Stimulated activated CD4-positive, alpha-beta T cell treated with anti-CD3 and anti-CD28 coated beads, Interleukin-1b, Interleukin-23, amount 100 ng/mL, for 4 hours (primary cell): Measurements from ENCODE around the gene ARHGAP10.

Source experiments
- DNase-seq, 2 donors: peaks; one replicate each; pipeline ENCODE4 v3.0.0-alpha.2; 2020; ENCODE audit warnings: low read depth in 2 of 2

The ARHGAP10 gene

DNA sequence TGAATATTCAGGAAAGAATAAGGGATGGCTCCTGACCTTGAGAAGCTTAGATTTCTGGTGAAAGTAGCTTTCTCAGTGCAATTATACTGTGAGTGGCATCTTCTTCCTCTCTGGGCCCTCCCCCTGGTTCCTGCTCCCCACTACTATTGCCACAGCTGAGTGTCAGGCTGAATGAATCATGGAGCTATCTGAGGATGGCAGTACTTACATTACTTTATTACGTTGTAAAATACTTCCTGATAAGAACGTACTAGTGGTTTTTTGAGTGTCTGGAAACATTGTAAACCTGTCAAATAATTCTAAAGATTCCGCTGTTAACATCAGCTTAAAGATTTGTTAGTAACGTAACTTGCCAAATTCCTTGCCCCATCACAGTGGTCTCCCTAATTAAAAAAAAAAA, 36.2 kb downstream of the ARHGAP10 start:
- no peak for DNase-seq

- no peak for DNase-seq
Measured at GRCh38 chr4:147769386-147769785, 37.5 kb downstream of the ARHGAP10 start.

DNA sequence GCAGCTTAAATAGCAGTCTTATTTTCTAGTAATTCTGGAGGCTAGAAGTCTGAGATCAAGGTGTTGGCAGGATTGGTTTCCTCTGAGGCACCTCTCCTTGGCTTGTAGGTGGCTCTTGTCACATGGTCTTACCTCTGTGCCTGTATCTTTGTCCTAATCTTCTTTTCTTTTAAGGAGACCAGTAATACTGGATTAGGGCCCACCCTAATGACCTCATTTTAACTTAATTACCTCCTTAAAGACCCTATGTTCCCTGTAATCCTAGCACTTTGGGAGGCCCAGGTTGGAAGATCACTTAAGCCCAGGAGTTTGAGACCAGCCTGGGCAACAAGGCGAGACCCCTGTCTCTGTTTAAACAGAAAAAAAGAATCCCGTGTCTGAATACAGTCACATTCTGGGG, 38.9 kb downstream of the ARHGAP10 start:
- DNase-seq = no peak

DNA sequence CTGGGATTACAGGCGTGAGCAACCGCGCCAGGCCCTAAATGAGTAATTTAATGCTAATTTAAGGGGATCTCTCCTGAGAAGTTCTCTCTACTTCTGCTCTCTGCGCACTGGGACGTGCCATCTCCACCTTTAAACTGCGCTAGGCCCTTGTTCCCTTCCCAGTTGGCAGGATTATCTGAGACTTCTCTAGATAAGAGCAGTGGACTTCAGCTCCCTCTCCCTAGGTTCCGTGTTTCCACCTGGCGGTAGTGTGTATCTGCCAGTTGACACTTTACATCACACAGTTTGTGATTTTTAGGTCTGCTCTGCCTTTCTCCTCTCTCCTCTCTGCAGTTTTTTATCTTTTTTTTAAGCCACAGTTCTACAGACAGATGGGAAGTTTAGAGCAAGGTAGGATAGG, 40.2 kb downstream of the ARHGAP10 start:
- DNase-seq = no peak

- no peak for DNase-seq
Measured at GRCh38 chr4:147772459-147772969, 40.6 kb downstream of the ARHGAP10 start.

GRCh38 chr4:147773261-147774184, 41.6 kb downstream of the ARHGAP10 start:
- no peak for DNase-seq

DNA sequence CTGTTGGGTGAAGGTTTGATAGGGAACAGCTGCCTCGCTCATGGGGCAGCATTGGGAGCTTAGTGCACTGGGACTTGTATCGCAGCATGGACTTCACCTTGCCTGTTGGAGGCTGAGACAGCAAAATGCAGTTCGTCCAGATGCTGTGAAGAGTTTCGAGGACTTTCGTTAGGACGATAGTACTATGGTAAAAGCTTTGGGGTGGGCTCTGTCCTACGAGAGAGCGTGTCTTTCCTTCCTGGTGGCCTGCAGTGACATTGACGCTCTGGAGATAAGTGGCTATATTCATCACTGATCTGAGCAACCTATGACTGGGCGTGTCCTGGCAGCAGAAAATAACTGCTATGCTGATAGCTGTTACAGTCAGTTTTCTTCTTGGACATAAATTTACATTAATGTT, 44.8 kb downstream of the ARHGAP10 start:
- no peak for DNase-seq

DNA sequence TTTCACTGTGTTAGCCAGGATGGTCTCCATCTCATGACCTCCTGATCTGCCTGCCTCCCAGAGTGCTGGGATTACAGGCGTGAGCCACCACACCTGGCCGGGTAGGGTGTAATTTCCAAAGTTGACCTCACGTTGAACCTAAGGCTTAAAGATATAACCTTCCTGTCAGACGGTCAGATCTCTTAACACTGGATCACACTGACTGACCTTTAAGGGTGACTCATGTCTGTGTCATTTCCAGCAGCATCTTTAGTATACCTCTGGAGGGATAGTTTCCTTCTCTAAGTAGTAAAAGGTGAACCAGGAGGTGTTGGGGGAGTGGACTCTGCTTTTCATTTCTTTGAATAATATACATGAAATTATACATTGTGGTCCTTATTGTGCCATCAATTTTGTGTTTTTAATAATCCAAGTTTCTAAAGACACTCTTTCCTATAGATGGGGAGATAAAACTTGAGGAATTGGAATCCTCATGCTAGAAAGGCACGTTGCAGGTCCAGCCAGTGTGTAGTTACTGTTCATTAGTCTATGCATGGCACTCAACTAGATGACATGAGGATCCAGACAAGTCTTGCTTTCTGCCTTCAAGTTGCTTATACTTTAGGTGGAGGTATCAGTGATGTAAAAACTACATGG, 45.7 kb downstream of the ARHGAP10 start:
- DNase-seq = no peak

DNA sequence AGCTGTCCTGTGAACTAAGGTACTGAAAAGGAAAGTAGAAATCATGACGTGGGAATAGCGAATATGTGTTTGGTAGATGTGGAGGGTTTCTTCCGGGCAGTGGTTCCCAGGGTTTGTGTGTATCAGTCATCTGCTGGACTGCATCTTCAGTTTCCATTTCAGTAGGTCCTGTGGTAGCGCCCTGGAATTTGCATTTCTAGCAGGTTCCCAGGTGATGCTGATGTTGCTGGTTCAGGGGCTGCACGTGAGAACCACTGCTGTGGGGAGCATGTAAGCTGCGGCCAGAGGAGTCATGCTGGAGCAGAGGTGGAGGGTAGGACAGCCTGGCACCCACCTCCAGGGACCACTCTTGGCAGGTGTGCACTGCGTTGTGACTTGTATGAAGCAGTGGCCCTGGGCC, 47.1 kb downstream of the ARHGAP10 start:
- no peak for DNase-seq

- no peak for DNase-seq
Measured at GRCh38 chr4:147779451-147779850, 47.6 kb downstream of the ARHGAP10 start.

DNA sequence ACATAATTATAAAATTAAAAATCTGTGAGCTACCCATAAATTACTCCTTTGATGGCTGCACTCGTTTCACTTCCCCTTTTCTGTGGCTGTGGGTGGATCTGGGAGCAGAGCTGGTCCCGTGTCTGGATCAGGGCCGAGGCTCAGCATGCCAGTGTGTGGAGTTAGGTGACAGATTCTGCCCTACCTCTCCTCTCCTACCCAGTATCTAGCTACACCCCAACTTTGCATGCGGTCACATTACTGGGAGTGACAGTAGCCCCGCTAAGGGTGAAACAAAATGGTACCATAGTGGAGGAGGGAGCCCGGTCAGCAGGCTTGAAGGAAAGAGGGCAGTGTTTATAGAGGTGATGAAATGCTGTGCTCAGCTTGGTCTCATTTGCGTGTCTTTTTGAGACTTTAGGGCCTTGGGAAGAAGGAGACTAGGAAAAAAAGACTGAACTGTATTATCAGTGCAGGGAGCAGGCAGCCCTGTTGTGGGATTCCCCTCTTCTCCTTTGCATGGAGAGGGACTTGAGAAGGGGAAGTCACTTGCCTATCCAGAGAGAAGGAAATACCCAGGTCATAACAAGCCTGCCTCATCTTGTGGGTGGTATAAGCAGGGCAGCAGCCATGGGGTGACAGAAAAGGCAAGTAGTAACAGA, 48.4 kb downstream of the ARHGAP10 start:
- DNase-seq = no peak

DNA sequence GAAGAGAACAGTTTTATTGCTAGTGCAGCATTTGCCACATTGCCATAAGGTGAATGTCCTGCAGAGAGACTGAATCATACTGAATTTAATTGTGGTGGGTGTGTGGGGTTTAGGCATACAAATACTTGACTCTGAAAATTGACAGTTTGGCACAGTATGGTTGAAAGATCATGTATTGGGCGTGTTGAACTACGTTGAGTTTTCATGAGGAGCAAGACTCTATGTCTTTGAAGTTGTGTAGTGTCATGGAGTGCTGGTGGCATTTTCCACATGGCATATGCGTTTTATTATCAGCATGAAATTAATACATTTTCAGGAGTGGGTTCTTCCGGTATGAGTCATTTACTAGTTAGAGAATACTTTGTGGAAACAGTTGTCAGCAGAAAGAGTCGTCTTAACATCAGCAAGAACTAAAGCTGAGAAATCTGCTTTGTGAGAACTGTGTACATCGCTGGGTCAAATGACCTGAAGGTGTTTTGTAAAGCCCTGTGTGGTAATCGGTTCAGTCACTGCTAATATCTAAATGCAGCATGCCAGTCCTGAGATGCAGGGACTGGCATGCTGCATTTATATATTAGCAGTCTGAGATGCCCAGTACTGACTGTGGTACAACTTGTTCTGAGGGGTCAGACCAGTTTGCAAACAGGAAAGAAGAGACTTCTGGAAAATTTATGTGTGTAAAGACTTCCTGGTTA, 50.3 kb downstream of the ARHGAP10 start:
- no peak for DNase-seq

DNA sequence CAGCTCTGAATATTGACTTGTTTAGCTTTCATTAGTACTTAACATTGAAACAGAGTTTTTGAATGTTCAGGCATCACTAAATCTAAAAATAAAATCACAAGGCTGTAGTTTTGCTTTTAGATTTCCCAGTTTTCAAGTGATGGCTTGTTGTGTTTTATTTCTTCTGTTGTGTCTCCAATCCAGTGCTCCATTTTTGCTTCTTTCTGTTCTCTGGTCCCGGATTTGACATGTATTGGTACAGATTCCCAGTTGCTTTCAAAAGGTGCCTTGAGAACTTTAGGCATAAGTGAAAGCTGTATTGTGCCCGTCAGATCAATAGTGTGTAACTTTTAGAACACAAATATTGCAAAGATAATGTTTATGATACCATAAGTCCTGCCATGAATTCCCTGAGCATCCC, 53.2 kb downstream of the ARHGAP10 start:
- no peak for DNase-seq

DNA sequence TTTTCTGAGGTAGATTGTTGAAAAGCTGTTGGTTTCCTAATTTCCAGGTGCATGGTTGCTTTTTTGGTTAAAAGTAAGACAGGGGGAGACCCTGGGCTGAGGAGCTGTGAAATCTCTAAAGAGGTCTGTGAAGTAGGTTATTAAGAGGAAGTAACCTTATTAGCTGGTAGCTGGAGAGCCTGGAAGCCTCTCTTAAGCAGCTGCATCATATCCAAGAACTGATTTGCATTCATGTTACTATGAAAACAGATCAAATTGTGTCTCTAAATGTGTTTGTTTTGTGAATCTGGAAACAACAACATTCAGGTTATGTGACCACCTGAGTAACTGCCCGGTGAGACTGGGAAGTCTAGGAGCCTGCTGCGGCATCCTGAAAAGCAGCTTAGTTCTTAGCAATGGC, 54.1 kb downstream of the ARHGAP10 start:
- DNase-seq = no peak

GRCh38 chr4:147786531-147786930, 54.6 kb downstream of the ARHGAP10 start:
- DNase-seq = no peak

GRCh38 chr4:147787204-147787603, 55.3 kb downstream of the ARHGAP10 start:
- DNase-seq = no peak

DNA sequence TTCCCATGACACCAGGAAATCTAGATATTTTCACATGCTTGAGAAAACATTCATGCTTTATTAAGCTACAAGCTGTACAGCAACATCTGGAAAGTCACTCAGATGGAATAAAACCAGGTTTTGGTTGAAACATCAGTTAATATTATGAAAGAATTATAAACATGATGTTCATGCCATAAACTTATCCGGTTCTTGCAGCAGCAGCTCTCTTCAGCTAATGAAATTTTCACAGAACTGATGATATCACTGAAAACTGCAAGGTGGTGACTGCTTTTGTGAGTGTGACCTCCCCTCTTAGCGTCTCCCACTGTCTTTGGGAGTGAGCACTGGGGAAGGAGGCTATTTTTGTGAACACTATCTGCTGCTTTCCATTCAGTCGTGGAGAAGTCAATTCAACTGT, 56.9 kb downstream of the ARHGAP10 start:
- no peak for DNase-seq

- DNase-seq = no peak
Measured at GRCh38 chr4:147789596-147789995, 57.7 kb downstream of the ARHGAP10 start.

DNA sequence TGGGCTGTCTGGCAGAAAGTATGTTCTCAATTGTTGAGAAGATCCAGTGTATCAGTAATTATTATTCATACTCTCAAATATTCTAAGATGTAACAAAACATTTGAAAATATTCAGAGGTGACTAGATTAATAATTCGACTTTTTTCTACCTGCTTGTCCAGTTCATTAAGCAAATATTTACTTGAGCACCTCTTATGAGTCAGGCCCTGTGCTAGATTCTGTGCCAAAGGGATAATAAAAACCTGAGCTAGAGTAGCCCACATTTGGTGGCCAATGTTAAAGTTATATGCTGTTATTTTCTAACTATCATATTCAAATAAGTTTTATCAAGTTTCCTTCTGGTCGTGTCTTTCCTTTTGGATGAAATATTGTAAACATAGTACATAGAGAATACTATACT, 58.5 kb downstream of the ARHGAP10 start:
- DNase-seq = no peak

- no peak for DNase-seq
Measured at GRCh38 chr4:147791341-147791740, 59.5 kb downstream of the ARHGAP10 start.

- DNase-seq = no peak
Measured at GRCh38 chr4:147791865-147792264, 60.0 kb downstream of the ARHGAP10 start.
